Smooth muscle cell of the coronary artery (primary cell): ENCODE data around the gene CEACAM7. TPM values are rescaled to one million over a fixed set of nuclear protein-coding genes. Genes with fewer than 3 reads are reported as not detected.

Experiments
- total RNA-seq: library from RNA; depleted of rRNA; stranded (reverse); fragments of >200 nt; gene quantifications from 2 replicates; pipeline ENCODE4 v1.2.3, GENCODE V29; 2014; ENCODE audit warnings: low replicate concordance

CEACAM7 gene
- not detected in 2 replicates for total RNA-seq

DNA sequence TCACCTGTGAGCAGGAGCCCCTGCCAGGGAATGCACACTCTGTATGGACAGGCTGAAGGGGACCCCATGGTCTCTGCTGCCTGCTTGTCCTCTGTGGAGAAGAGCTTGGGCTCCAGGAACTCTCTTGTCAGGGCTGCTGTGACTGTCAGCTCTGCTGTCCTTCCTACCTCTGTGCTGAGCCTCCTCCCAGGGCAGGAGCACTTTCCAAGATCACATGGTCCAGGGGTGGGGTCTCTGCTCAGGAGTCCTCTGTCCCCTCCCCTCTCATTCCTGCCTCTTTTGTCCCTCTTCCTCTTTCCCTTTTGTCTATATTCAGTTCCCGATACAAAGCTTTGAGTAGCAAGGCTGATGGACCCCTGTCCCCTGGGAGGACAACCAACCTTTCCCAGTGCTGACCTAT, at the start of gene CEACAM7:
TSS of gene CEACAM7 (minus strand) at position 173 of the 400 bp plus-strand sequence. CDS start at position 68, 105 bp downstream.

DNA sequence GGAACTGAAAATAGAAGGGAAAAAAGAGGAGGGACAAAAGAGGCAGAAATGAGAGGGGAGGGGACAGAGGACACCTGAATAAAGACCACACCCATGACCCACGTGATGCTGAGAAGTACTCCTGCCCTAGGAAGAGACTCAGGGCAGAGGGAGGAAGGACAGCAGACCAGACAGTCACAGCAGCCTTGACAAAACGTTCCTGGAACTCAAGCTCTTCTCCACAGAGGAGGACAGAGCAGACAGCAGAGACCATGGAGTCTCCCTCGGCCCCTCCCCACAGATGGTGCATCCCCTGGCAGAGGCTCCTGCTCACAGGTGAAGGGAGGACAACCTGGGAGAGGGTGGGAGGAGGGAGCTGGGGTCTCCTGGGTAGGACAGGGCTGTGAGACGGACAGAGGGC, 20.4 kb upstream of the CEACAM7 start, which contains the start of gene CEACAM5:
TSS of gene CEACAM5 (plus strand) at position 146 of the 400 bp plus-strand sequence. CDS start at position 252, 106 bp downstream.

DNA sequence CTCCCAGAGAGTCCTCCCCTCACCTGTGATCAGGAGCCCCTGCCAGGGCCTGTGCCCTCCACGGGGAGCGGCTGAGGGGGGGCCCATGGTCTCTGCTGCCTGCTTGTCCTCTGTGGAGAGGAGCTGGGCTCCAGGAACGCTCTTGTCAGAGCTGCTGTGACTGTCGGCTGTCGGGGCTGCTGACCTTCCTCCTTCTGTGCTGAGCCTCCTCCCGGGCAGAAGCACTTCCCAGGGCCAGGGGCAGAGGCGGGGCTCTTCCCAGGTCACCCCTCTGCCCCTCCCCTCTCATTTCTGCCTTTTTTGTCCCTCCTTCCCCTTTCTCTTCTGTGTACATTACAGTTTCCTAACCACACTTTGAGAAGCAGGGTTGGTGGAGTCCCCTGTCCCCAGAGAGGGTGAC, 61.2 kb downstream of the CEACAM7 start, which contains the start of gene CEACAM4:
TSS of gene CEACAM4 (minus strand) at position 198 of the 400 bp plus-strand sequence. CDS start at position 87, 111 bp downstream.

Other genes starting within 250 kb of the CEACAM7 start
- 23.9 and 33.8 TPM in 2 replicates for gene DMAC2, start 248.4 kb downstream of the CEACAM7 start, total RNA-seq
- gene ERICH4, start 245.1 kb downstream of the CEACAM7 start, total RNA-seq, result not detected in 2 replicates
- gene CEACAM21, start 112.1 kb downstream of the CEACAM7 start, total RNA-seq, result not detected in 2 replicates
- not detected in 2 replicates for gene CEACAM4, start 61.2 kb downstream of the CEACAM7 start, total RNA-seq
- not detected in 2 replicates for gene CEACAM5, start 20.4 kb upstream of the CEACAM7 start, total RNA-seq
- gene CEACAM6, start 67.3 kb upstream of the CEACAM7 start, total RNA-seq, result not detected in 2 replicates
- gene CEACAM3, start 108.3 kb upstream of the CEACAM7 start, total RNA-seq, result not detected in 2 replicates
- not detected in 2 replicates for gene LYPD4, start 156.4 kb upstream of the CEACAM7 start, total RNA-seq
- not detected in 2 replicates for gene DMRTC2, start 156.8 kb upstream of the CEACAM7 start, total RNA-seq
- gene RPS19, start 172.0 kb upstream of the CEACAM7 start, total RNA-seq, result 1,770 and 2,154 TPM in 2 replicates
- gene CD79A, start 189.0 kb upstream of the CEACAM7 start, total RNA-seq, result not detected in 2 replicates
- 19.0 and 33.1 TPM in 2 replicates for gene ARHGEF1, start 194.9 kb upstream of the CEACAM7 start, total RNA-seq
- gene ERFL, start 240.2 kb upstream of the CEACAM7 start, total RNA-seq, result under 0.01 TPM in 1 of 2 replicates, not detected in the other